A673 (cell line): ENCODE measurements around the gene AOPEP.

ENCODE experiments used
- CTCF ChIP-seq: fragments of 300-800, 200-600 bp; sonication (generic); conservative IDR thresholded peaks from 2 replicates; pipeline ENCODE4 v1.5.1; 2017; ENCODE audit warnings: low read depth, mild to moderate bottlenecking, antibody characterized with exemption, low read length, moderate library complexity, mixed read lengths
- EZH2 ChIP-seq: fragments of 200-600 bp; sonication (generic); IDR thresholded peaks from 2 replicates; pipeline ENCODE4 v1.6.1; 2017; ENCODE audit warnings: borderline replicate concordance, low read depth, mild to moderate bottlenecking, mixed read lengths, antibody characterized with exemption, low read length; ENCODE audit not compliant: poor library complexity, severe bottlenecking

DNA sequence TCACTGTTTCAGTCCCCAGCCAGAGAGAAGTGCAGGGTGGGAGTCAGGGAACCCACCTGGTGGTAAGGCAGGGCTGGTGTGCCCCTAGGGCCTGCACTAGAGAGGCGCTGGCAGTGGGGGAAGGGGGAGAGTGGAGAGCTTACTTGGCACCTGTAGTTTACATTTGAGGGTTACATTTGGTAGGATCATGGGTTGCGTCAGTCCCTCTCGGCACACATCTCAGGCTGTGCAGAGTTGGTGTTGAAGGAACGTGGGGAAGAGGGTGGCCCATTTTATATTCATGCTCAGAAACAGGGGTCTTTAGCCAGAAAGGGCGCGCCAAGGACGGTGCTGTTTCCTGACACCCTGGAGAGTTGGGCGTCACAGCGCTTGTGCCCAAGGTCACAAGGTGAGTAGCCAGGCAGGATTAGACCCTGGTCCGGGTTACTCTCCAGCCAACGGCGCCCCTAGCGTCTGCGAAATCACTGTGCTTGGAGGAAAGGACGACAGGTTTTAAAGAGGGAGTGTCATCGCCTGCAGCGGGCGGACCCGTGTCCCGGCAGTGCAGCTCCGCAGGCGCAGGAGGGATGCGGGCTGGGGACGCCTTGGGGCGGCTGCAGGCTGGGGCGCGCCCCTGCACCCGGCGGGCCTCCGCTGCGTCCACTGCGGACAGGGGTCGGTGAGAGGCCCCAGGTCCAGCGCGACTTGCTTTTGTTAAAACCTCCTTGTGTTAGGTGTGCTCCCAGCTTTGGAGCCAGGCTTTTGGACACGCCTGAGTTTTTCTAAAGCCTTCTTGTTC, 318.4 kb downstream of the AOPEP start:
- TF ChIP-seq CTCF (no peak), EZH2 (no peak)
